Measurements from ENCODE around the gene CABP7.

The CABP7 gene

GRCh38 chr22:29744902-29745301, 25.1 kb downstream of the CABP7 start:
- peak; percentile 37 for DNase-seq (ENCODE audit: low read depth)
- TF ChIP-seq CTCF (IDR thresholded peaks at IDR 0.05; ENCODE audit: low read length, missing control alignments) = no peak
- H3K4me3 ChIP-seq (replicated peaks; ENCODE audit: low read depth, low read length) = no peak overlapping the region

GRCh38 chr22:29747832-29748231, 28.0 kb downstream of the CABP7 start:
- no peak overlapping the region for H3K4me3 ChIP-seq (replicated peaks; ENCODE audit: low read depth, low read length)
- no peak for DNase-seq (ENCODE audit: low read depth)
- TF ChIP-seq CTCF (IDR thresholded peaks at IDR 0.05; ENCODE audit: low read length, missing control alignments) = no peak

- no peak overlapping the region for H3K4me3 ChIP-seq (replicated peaks; ENCODE audit: low read depth, low read length)
- no peak for TF ChIP-seq CTCF (IDR thresholded peaks at IDR 0.05; ENCODE audit: low read length, missing control alignments)
- DNase-seq (ENCODE audit: low read depth) = no peak
These were observed 28.6 kb downstream of the CABP7 start for GRCh38 chr22:29748248-29748893.

GRCh38 chr22:29750029-29750428, 30.2 kb downstream of the CABP7 start:
- no peak for DNase-seq (ENCODE audit: low read depth)
- TF ChIP-seq CTCF (IDR thresholded peaks at IDR 0.05; ENCODE audit: low read length, missing control alignments) = no peak
- H3K4me3 ChIP-seq (replicated peaks; ENCODE audit: low read depth, low read length) = no peak overlapping the region

GRCh38 chr22:29750559-29751538, 31.0 kb downstream of the CABP7 start:
- H3K4me3 ChIP-seq (replicated peaks; ENCODE audit: low read depth, low read length) = no peak overlapping the region
- TF ChIP-seq CTCF (IDR thresholded peaks at IDR 0.05; ENCODE audit: low read length, missing control alignments) = no peak
- peak; percentile 62 for DNase-seq (ENCODE audit: low read depth)

GRCh38 chr22:29751669-29752068, 31.9 kb downstream of the CABP7 start:
- DNase-seq (ENCODE audit: low read depth) = no peak
- H3K4me3 ChIP-seq (replicated peaks; ENCODE audit: low read depth, low read length) = no peak overlapping the region
- TF ChIP-seq CTCF (IDR thresholded peaks at IDR 0.05; ENCODE audit: low read length, missing control alignments) = no peak
